Pancreas (tissue), 10 donors: Measurements from ENCODE around the gene SYNDIG1. TPM values are rescaled to one million over a fixed set of nuclear protein-coding genes. Genes with fewer than 3 reads are reported as not detected.

Experiments
- ATAC-seq, 4 donors: fragments of 200-7000 bp; cut with Tn5 transposase; one replicate each; pipeline versions ENCODE4 v1.8.0 to v1.9.1; 2020; ENCODE audit warnings: mild to moderate bottlenecking in 4 of 4, moderate library complexity in 4 of 4
- DNase-seq, 6 donors: peaks; one replicate each; pipeline ENCODE4 v3.0.0-alpha.2; 2020
- FAIRE-seq: peaks from 2 replicates; lab custom pipeline; 2012; peaks lifted over from hg19 to GRCh38; lab: Jason Lieb, UNC
- H3K27ac ChIP-seq, 4 donors: fragments of 200-600 bp; sonication (generic); 1 replicate in 3 of 4; 2 replicates in 1 of 4; pipeline versions ENCODE4 v1.5.0 to v1.8.0; 2020
- H3K27me3 ChIP-seq, 4 donors: fragments of 200-600 bp; one replicate each; pipeline ENCODE4 v1.8.0; 2021
- H3K36me3 ChIP-seq, 3 donors: fragments of 200-600 bp; sonication (generic) in 1 of 3; one replicate each; pipeline versions ENCODE4 v1.5.0 to v1.8.0; 2020 to 2021
- H3K4me1 ChIP-seq, 3 donors: fragments of 200-600 bp; one replicate each; pipeline ENCODE4 v1.8.0; 2021
- H3K4me3 ChIP-seq, 4 donors: fragments of 200-600 bp; sonication (generic) in 2 of 4; one replicate each; pipeline versions ENCODE4 v1.5.0 to v1.8.0; 2020 to 2021
- H3K9me3 ChIP-seq, 4 donors: fragments of 200-600 bp; one replicate each; pipeline ENCODE4 v1.8.0; 2021
- CTCF ChIP-seq, 4 donors: fragments of 200-600 bp; sonication (generic) in 3 of 4; IDR thresholded peaks; one replicate each; pipeline versions ENCODE4 v1.5.0 to v1.8.0; 2021; ENCODE audit warnings: antibody characterized with exemption in 4 of 4
- WGBS, 2 donors: extraction: QIAGEN DNeasy Blood & Tissue Kit; methylation state at CpG; one replicate each; pipeline ENCODE4 v1.1.7; 2013; 5-methylcytosine and 5-hydroxymethylcytosine counted together
- intact Hi-C, 3 donors: fragments of 100-400 bp; cut with DNase I; formaldehyde crosslinking; loops; one replicate each; pipeline versions ENCODE4 v1.11.1 to v1.14.2; 2022
- polyA plus RNA-seq, 2 donors: library from polyadenylated mRNA; stranded (reverse); fragments of 200-250 nt; gene quantifications; one replicate each; pipeline ENCODE4 v1.2.3, GENCODE V29; 2013
- total RNA-seq, 6 donors: library from RNA; stranded (reverse); fragmentation: NEBNext Ultra II Directional in 4 of 6; extraction: Animal tissue kit (Norgen Biotek cat#: 25700) in 4 of 6; gene quantifications; one replicate each; pipeline versions ENCODE4 v1.2.1 to v1.2.4, GENCODE V29; 2021 to 2023
- donor health status: healthy with polysubstance abuse.
- donor health status: DM: no; HTN: no; CAD: no; lungs with moderate emphysema.
- donor health status: DM: no; HTN: no; CAD: no.
- donor health status: control.
- donor health status: control.
- donor health status: Bipolar disorder and iron deficiency.
- donor health status: DM: yes; HTN: yes; CAD: no.
- donor health status: DM: no; HTN: no; CAD: no.
- donor health status: DM: no; HTN: no; CAD: no.
- donor health status: DM: yes; HTN: yes; CAD: no.

SYNDIG1 gene
- total and polyA plus RNA-seq, 8 donors = 0.04 to 0.46 (median 0.23) TPM; not detected in 1

GRCh38 chr20:24653306-24653705 is 183.9 kb downstream of the SYNDIG1 start:
- TF ChIP-seq CTCF (IDR thresholded peaks at IDR 0.05) = no peak
- intact Hi-C loops = no loop called here
- no peak for FAIRE-seq
- 80 to 87% methylated on average over 5 of the region's 5 CpGs for WGBS, 2 donors
- Histone ChIP-seq H3K27ac (no peak overlapping the region), H3K36me3 (no peaks in the 10 kb centered on the region), H3K27me3 (no peaks in the 10 kb centered on the region), H3K4me1 (no peaks in the 10 kb centered on the region), H3K9me3 (no peaks in the 10 kb centered on the region), H3K4me3 (no peak overlapping the region)
- no peak for DNase-seq
- ATAC-seq = peak in 2 of 4 donors; percentile 39 to 44

- intact Hi-C loops = no loop called here
- no peak for TF ChIP-seq CTCF (IDR thresholded peaks at IDR 0.05)
- ATAC-seq (no peak), DNase-seq (no peak), FAIRE-seq (no peak)
- no peaks in the 10 kb centered on the region for H3K27me3 ChIP-seq
- no peaks in the 10 kb centered on the region for H3K9me3 ChIP-seq
- WGBS, 2 donors = 16 to 22% methylated on average over 1 of the region's 1 CpG
- no peaks in the 10 kb centered on the region for H3K36me3 ChIP-seq
- no peaks in the 10 kb centered on the region for H3K4me1 ChIP-seq
- H3K27ac ChIP-seq = no peak overlapping the region
- H3K4me3 ChIP-seq = no peak overlapping the region
Measured at GRCh38 chr20:24654425-24654824, 185.0 kb downstream of the SYNDIG1 start.

GRCh38 chr20:24656391-24656790 is 187.0 kb downstream of the SYNDIG1 start:
- intact Hi-C loops = no loop called here
- H3K4me1 ChIP-seq = no peaks in the 10 kb centered on the region
- no peak for ATAC-seq
- no peak for FAIRE-seq
- H3K27ac ChIP-seq = no peak overlapping the region
- H3K27me3 ChIP-seq = no peaks in the 10 kb centered on the region
- DNase-seq = no peak
- no peak overlapping the region for H3K4me3 ChIP-seq
- no peaks in the 10 kb centered on the region for H3K9me3 ChIP-seq
- TF ChIP-seq CTCF (IDR thresholded peaks at IDR 0.05) = no peak
- WGBS, 2 donors = 79 to 92% methylated on average over 12 of the region's 12 CpGs
- H3K36me3 ChIP-seq = no peaks in the 10 kb centered on the region

- H3K36me3 ChIP-seq = no peaks in the 10 kb centered on the region
- TF ChIP-seq CTCF (IDR thresholded peaks at IDR 0.05) = no peak
- peak in 3 of 4 donors; percentile 59 to 89 (median 80) for ATAC-seq
- no peaks in the 10 kb centered on the region for H3K27me3 ChIP-seq
- H3K9me3 ChIP-seq = no peaks in the 10 kb centered on the region
- H3K4me3 ChIP-seq = no peak overlapping the region
- no peak for FAIRE-seq
- H3K27ac ChIP-seq = no peak overlapping the region
- intact Hi-C loops = no loop called here
- no peaks in the 10 kb centered on the region for H3K4me1 ChIP-seq
- peak in 3 of 6 donors; percentile 18 to 54 (median 39) for DNase-seq
- 59 to 69% methylated on average over 8 of the region's 8 CpGs for WGBS, 2 donors
Measured at GRCh38 chr20:24657196-24657595, 187.8 kb downstream of the SYNDIG1 start.

GRCh38 chr20:24657878-24658620 is 188.6 kb downstream of the SYNDIG1 start:
- Histone ChIP-seq H3K27me3 (no peaks in the 10 kb centered on the region), H3K27ac (no peak overlapping the region), H3K36me3 (no peaks in the 10 kb centered on the region), H3K4me3 (no peak overlapping the region), H3K9me3 (no peaks in the 10 kb centered on the region), H3K4me1 (no peaks in the 10 kb centered on the region)
- intact Hi-C loops = no loop called here
- DNase-seq = no peak
- TF ChIP-seq CTCF (IDR thresholded peaks at IDR 0.05) = no peak
- FAIRE-seq = no peak
- ATAC-seq = no peak
- 63 to 65% methylated on average over 26 to 27 of the region's 27 CpGs for WGBS, 2 donors
